CD4-positive, alpha-beta memory T cell (primary cell): ENCODE measurements around the gene CBFB. TPM values are rescaled to one million over a fixed set of nuclear protein-coding genes. Genes with fewer than 3 reads are reported as not detected.

Experiments
- CTCF ChIA-PET: fragments of 350-600 bp; sonication (Branson Sonifier 250); formaldehyde crosslinking; loops from one replicate; lab custom pipeline; 2021; ENCODE audit warnings: inconsistent platforms; ENCODE audit not compliant: partially characterized antibody; lab: Charles Lee
- POLR2A ChIA-PET: fragments of 350-600 bp; sonication (Branson Sonifier 250); formaldehyde crosslinking; loops from one replicate; lab custom pipeline; 2021; ENCODE audit not compliant: partially characterized antibody; lab: Charles Lee
- DNase-seq, 5 donors: peaks; one replicate each; pipeline versions ENCODE4 v3.0.0 to v3.0.0-alpha.2; 2020 to 2022; ENCODE audit warnings: mixed read lengths in 1 of 5
- H3K27ac ChIP-seq: one replicate; pipeline ENCODE4 v1.7.0; 2013; ENCODE audit warnings: low read depth, low read length
- H3K27me3 ChIP-seq: 2 replicates; pipeline ENCODE4 v1.7.0; 2013; ENCODE audit warnings: mild to moderate bottlenecking, low read length, moderate library complexity; ENCODE audit not compliant: insufficient read depth
- H3K36me3 ChIP-seq: 2 replicates; pipeline ENCODE4 v1.7.0; 2013; ENCODE audit warnings: mild to moderate bottlenecking, low read length, moderate library complexity; ENCODE audit not compliant: insufficient read depth
- H3K4me1 ChIP-seq: 2 replicates; pipeline ENCODE4 v1.7.0; 2013; ENCODE audit warnings: mild to moderate bottlenecking, low read length, moderate library complexity; ENCODE audit not compliant: insufficient read depth
- H3K4me3 ChIP-seq, 2 donors: one replicate each; pipeline ENCODE4 v1.7.0; 2013; ENCODE audit warnings: low read length in 2 of 2, mild to moderate bottlenecking in 1 of 2
- H3K9me3 ChIP-seq, 2 donors: one replicate each; pipeline ENCODE4 v1.7.0; 2013; ENCODE audit warnings: low read length in 2 of 2, control low read depth in 1 of 2; ENCODE audit not compliant: control insufficient read depth in 1 of 2
- H3K27ac Mint-ChIP-seq, 7 donors: one replicate each; pipeline ENCODE4 v1.8.0; 2020 to 2021; ENCODE audit warnings: mixed read lengths in 7 of 7, mild to moderate bottlenecking in 6 of 7, inconsistent platforms in 3 of 7, moderate library complexity in 3 of 7
- H3K27me3 Mint-ChIP-seq, 2 donors: one replicate each; pipeline ENCODE4 v1.8.0; 2020 to 2021; ENCODE audit warnings: mixed read lengths in 2 of 2
- H3K36me3 Mint-ChIP-seq, 2 donors: one replicate each; pipeline ENCODE4 v1.8.0; 2020 to 2021; ENCODE audit warnings: mixed read lengths in 2 of 2, inconsistent platforms in 1 of 2, mild to moderate bottlenecking in 1 of 2
- H3K4me1 Mint-ChIP-seq, 4 donors: one replicate each; pipeline ENCODE4 v1.8.0; 2020 to 2021; ENCODE audit warnings: mixed read lengths in 4 of 4, mild to moderate bottlenecking in 1 of 4
- H3K4me3 Mint-ChIP-seq, 8 donors: one replicate each; pipeline ENCODE4 v1.8.0; 2020 to 2021; ENCODE audit warnings: mixed read lengths in 8 of 8, mild to moderate bottlenecking in 7 of 8, moderate library complexity in 6 of 8, inconsistent platforms in 3 of 8
- H3K9me3 Mint-ChIP-seq, 8 donors: one replicate each; pipeline ENCODE4 v1.8.0; 2020 to 2021; ENCODE audit warnings: mixed read lengths in 8 of 8, mild to moderate bottlenecking in 5 of 8, inconsistent platforms in 3 of 8, moderate library complexity in 1 of 8
- intact Hi-C: fragments of 100-400 bp; cut with micrococcal nuclease; formaldehyde crosslinking; loops from one replicate; pipeline ENCODE4 v1.15.1; 2023
- polyA plus RNA-seq, 2 donors: library from polyadenylated mRNA; unstranded; fragments of 300-500 nt; fragmentation: Illumina TruSeq; gene quantifications; one replicate each; pipeline ENCODE4 v1.2.3, GENCODE V29; 2021
- total RNA-seq, 2 experiments: library from RNA; stranded (reverse); gene quantifications; one replicate each; pipeline ENCODE4 v1.2.3, GENCODE V29; 2021

Gene CBFB
- total and polyA plus RNA-seq, 4 experiments from 2014 or later, result 102 to 112 (median 110) TPM

DNA sequence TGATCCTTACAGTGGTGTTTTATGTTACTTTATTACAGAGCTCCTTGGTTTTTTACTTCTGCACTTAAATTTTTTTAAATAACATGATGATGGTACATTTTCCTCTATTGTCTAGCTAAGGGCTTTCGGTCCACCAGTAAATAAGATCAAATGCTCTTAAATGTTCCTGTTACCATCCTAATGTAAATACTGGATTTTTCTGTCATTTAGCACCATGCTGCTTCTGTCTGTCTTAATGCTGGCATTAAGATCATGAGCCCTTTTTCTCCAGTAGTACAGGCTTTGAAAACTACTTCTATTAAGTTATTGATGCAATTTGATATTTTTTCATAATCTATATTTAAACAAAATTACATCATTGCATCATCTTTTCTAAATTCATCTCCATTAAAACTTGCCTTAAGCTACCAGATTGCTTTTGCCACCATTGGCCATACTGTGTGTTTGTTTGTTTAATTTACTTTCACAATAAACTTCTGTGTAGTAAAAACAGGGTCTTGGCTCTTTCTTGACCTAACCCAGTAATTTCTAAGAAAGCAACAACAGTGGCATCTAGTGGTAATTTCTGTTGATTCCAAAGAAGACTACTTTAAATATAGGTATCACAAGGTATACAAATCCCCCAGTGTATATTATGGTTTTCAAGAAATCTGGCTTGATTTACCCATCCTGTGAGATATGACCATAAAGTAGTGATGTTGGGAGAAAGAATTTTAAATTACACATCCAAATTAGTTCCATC lies 71.8 kb downstream of the CBFB start:
- DNase-seq, result peak in 4 of 5 donors; percentile 14 to 36 (median 20)
- ChIA-PET POLR2A (interaction anchor here (1.0 to 1.2 kb wide), 5 partner anchors 50 to 125 kb away, joined by 3 to 4 read pairs (median 4); partner anchors contain the start of genes B3GNT9, FBXL8 and TRADD), CTCF (interaction anchor here (0.8 to 6.7 kb wide), 17 partner anchors 9 to 147 kb away, joined by 3 to 72 read pairs (median 4); partner anchors contain the start of genes B3GNT9, MATCAP1 and PHAF1)

DNA sequence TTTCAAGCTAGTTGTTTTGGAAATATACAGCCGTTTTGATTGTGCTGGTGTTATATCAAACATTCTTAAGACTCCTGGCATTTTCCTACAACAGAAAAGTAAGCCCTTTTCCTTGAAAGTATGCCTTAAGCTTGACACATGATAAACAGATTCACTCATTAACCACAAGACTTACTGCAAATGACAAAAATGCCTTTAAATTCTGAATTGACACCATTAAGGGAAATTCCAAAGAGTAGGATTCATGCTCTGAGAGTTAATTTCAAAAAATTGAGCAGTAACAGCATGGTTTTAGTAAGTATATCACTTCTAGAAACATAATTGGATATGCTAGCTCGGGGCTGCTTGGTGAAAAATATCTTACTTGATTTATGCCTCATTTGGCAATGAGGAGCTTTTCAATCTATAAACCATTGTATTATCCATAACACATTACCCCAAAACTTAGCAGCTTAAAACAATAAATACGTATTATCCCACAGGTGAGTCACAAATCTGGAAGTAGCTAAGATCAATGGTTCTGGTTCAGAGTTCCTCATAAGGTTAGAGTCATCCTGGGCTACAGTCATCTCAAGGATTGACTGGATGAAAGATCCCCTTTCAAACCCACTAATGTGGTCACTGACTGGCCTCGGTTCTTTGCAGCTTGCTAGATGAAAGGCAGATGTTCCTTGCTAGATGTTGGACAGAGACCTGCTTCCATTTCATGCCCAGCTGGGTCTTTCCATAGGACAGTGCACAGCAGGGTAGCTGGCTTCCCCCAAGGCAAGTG lies 72.5 kb downstream of the CBFB start:
- Histone ChIP-seq H3K36me3 (no peaks in the 10 kb centered on the region), H3K27ac (no peak overlapping the region), H3K4me3 (no peak overlapping the region), H3K27me3 (no peaks in the 10 kb centered on the region), H3K4me1 (no peaks in the 10 kb centered on the region), H3K9me3 (no peaks in the 10 kb centered on the region)
- no peaks in the 10 kb centered on the region for H3K27me3 Mint-ChIP-seq
- ChIA-PET CTCF (interaction anchor here (0.7 to 6.7 kb wide), 23 partner anchors 8 to 389 kb away, joined by 3 to 72 read pairs (median 4); partner anchors contain the start of genes B3GNT9, MATCAP1 and PHAF1), POLR2A (interaction anchor here (1.0 to 1.2 kb wide), 3 partner anchors 49 to 126 kb away, joined by 3 to 4 read pairs (median 4); partner anchors contain the start of gene B3GNT9)
- no peak overlapping the region for H3K4me3 Mint-ChIP-seq
- peaks cover 0 to 6% (median 0%) of the 10 kb centered on the region in 4 donors for H3K4me1 Mint-ChIP-seq
- H3K27ac Mint-ChIP-seq, result no peak overlapping the region
- intact Hi-C loops, result loop anchor here (1.0 kb wide), 2 partner anchors 83 to 124 kb away; no protein-coding TSS in a partner anchor
- no peak for DNase-seq
- H3K9me3 Mint-ChIP-seq, result no peaks in the 10 kb centered on the region
- peaks cover 0 to 11% of the 10 kb centered on the region in 2 donors for H3K36me3 Mint-ChIP-seq

More for the DNA sequence above, 71.8 kb downstream of the CBFB start:
- Mint-ChIP-seq H3K27ac (peak overlapping the region in 1 of 7 donors; percentile 19), H3K4me1 (peaks cover 0 to 4% (median 0%) of the 10 kb centered on the region in 4 donors), H3K4me3 (no peak overlapping the region), H3K27me3 (no peaks in the 10 kb centered on the region), H3K9me3 (no peaks in the 10 kb centered on the region), H3K36me3 (peaks cover 0 to 11% of the 10 kb centered on the region in 2 donors)
- no peaks in the 10 kb centered on the region for H3K27me3 ChIP-seq
- intact Hi-C loops, result loop anchor here (1.0 kb wide), 2 partner anchors 82 to 123 kb away; no protein-coding TSS in a partner anchor
- H3K4me3 ChIP-seq, result no peak overlapping the region
- no peak overlapping the region for H3K27ac ChIP-seq
- H3K9me3 ChIP-seq, result no peaks in the 10 kb centered on the region
- H3K4me1 ChIP-seq, result no peaks in the 10 kb centered on the region
- H3K36me3 ChIP-seq, result no peaks in the 10 kb centered on the region

DNA sequence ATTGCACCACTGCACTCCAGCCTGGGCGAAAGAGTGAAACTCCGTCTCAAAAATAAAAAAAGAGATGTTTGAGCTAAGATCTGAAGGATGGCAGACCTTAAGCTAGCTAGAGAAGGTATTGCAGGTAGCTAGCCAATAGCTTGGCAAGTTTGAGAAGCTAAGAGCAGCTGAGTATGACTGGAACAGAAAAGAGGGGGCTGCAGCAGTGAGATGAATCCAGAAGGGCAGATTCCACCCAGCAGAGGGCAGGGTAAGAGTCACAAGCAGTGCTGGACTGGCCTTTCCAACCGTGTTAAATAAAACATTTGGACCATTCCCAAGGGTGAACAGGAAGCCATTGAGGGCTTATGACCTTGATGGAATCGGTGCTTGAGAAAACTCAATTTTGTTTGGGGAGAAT lies 75.1 kb downstream of the CBFB start:
- Mint-ChIP-seq H3K4me1 (peaks cover 0 to 6% (median 0%) of the 10 kb centered on the region in 4 donors), H3K4me3 (no peak overlapping the region), H3K27ac (peak overlapping the region in 3 of 7 donors; percentile 7 to 47 (median 19)), H3K9me3 (no peaks in the 10 kb centered on the region), H3K36me3 (peaks cover 0 to 4% of the 10 kb centered on the region in 2 donors), H3K27me3 (no peaks in the 10 kb centered on the region)
- peaks cover 3% of the 10 kb centered on the region for H3K4me1 ChIP-seq
- no peaks in the 10 kb centered on the region for H3K36me3 ChIP-seq
- DNase-seq, result no peak
- H3K9me3 ChIP-seq, result no peaks in the 10 kb centered on the region
- no peak overlapping the region for H3K4me3 ChIP-seq
- H3K27ac ChIP-seq, result no peak overlapping the region
- CTCF ChIA-PET, result interaction anchor here (0.8 to 6.7 kb wide), 9 partner anchors 10 to 143 kb away, joined by 3 to 72 read pairs (median 6); partner anchors contain the start of gene CES3
- no peaks in the 10 kb centered on the region for H3K27me3 ChIP-seq
- intact Hi-C loops, result no loop called here
- POLR2A ChIA-PET, result interaction anchor here (0.6 to 1.4 kb wide), 2 partner anchors 48 to 480 kb away, joined by 3 read pairs; no protein-coding TSS in a partner anchor

DNA sequence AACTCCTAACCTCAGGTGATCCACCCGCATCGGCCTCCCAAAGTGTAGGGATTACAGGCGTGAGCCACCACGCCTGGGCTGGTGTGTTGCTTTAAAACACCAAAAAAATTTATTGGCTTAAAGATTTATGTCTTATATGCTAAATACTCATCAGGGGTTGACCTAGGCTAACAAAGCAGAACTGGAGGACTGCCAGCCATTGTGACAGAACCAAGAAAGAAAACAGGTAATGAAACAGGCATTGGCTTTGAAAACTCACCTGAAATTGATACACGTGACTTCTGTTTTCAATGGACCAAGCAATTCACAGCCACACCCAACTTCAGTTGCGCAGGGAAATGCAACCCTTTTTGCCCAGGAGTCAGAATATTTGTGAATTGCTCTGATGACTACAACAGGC lies 75.9 kb downstream of the CBFB start:
- Mint-ChIP-seq H3K36me3 (peaks cover 0 to 7% of the 10 kb centered on the region in 2 donors), H3K27me3 (no peaks in the 10 kb centered on the region), H3K27ac (peak overlapping the region in 1 of 7 donors; percentile 36), H3K4me1 (peaks cover 5 to 10% (median 7%) of the 10 kb centered on the region in 4 donors), H3K4me3 (no peak overlapping the region), H3K9me3 (peaks cover 0 to 1% (median 0%) of the 10 kb centered on the region in 8 donors)
- Histone ChIP-seq H3K9me3 (no peaks in the 10 kb centered on the region), H3K4me1 (peaks cover 7% of the 10 kb centered on the region), H3K27me3 (no peaks in the 10 kb centered on the region), H3K27ac (no peak overlapping the region), H3K36me3 (no peaks in the 10 kb centered on the region), H3K4me3 (no peak overlapping the region)
- CTCF ChIA-PET, result interaction anchor here (0.8 to 6.7 kb wide), 6 partner anchors 22 to 128 kb away, joined by 3 to 72 read pairs (median 26); no protein-coding TSS in a partner anchor
- DNase-seq, result no peak
- POLR2A ChIA-PET, result no interaction called here
- intact Hi-C loops, result no loop called here

DNA sequence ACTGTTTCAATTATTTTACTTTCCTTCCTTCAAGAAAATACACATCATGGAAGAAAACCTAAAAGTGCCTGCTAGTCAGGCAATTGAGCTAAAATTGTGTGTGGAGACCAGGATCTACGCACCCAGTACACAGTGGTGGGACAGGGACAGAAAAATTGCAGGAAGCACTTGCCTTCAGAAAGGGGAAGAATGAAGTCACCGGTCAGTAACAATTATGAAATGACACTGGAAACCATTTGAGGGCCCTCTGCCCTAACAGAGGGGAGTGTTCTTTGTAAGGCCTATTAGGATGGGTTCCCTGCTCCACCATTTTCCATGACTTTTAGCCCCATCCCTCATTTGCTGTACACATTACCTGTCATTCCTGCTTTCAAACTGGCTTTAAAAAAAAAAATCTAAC lies 76.3 kb downstream of the CBFB start:
- H3K36me3 Mint-ChIP-seq, result peaks cover 0 to 9% of the 10 kb centered on the region in 2 donors
- Histone ChIP-seq H3K27me3 (no peaks in the 10 kb centered on the region), H3K4me1 (peaks cover 9% of the 10 kb centered on the region), H3K27ac (no peak overlapping the region), H3K4me3 (no peak overlapping the region), H3K9me3 (no peaks in the 10 kb centered on the region), H3K36me3 (no peaks in the 10 kb centered on the region)
- no peak for DNase-seq
- H3K4me3 Mint-ChIP-seq, result no peak overlapping the region
- POLR2A ChIA-PET, result no interaction called here
- intact Hi-C loops, result no loop called here
- H3K27me3 Mint-ChIP-seq, result no peaks in the 10 kb centered on the region
- peaks cover 5 to 12% (median 8%) of the 10 kb centered on the region in 4 donors for H3K4me1 Mint-ChIP-seq
- CTCF ChIA-PET, result interaction anchor here (1.0 to 6.7 kb wide), 6 partner anchors 50 to 122 kb away, joined by 3 to 72 read pairs (median 8); partner anchors contain the start of gene TMEM208
- H3K9me3 Mint-ChIP-seq, result peaks cover 0 to 2% (median 0%) of the 10 kb centered on the region in 8 donors
- H3K27ac Mint-ChIP-seq, result peak overlapping the region in 2 of 7 donors; percentile 60 to 67

DNA sequence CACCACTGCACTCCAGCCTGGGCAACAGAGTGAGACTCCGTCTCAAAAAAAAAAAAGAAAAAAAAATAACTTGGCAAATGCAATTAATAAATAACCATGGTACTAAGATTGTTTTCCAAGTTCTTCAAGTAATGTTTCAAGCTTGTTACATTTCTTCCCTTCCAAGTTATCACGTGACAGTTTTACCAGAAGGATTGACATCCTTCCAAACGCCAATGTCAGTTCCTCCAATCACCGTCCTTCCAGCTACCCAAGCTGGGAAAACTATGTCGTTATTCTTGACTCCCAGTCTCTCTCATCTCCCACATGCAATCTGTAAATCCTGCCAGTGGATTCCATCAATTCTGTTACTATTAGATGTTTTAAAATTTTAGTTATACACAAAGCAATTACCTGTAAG lies 76.9 kb downstream of the CBFB start:
- Histone ChIP-seq H3K27me3 (no peaks in the 10 kb centered on the region), H3K36me3 (no peaks in the 10 kb centered on the region), H3K27ac (no peak overlapping the region), H3K9me3 (no peaks in the 10 kb centered on the region), H3K4me3 (no peak overlapping the region), H3K4me1 (peaks cover 15% of the 10 kb centered on the region)
- Mint-ChIP-seq H3K4me1 (peaks cover 8 to 18% (median 11%) of the 10 kb centered on the region in 4 donors), H3K36me3 (peaks cover 0 to 9% of the 10 kb centered on the region in 2 donors), H3K27me3 (no peaks in the 10 kb centered on the region), H3K27ac (peak overlapping the region in 1 of 7 donors; percentile 47), H3K4me3 (no peak overlapping the region), H3K9me3 (peaks cover 0 to 2% (median 0%) of the 10 kb centered on the region in 8 donors)
- DNase-seq, result no peak
- ChIA-PET CTCF (interaction anchor here (1.0 to 1.9 kb wide), 8 partner anchors 8 to 121 kb away, joined by 3 to 10 read pairs (median 4); partner anchors contain the start of gene TMEM208), POLR2A (interaction anchor here (1.4 kb wide), 1 partner anchor 49 kb away, joined by 5 read pairs; no protein-coding TSS in a partner anchor)
- intact Hi-C loops, result no loop called here
